GM21447 (cell line): ENCODE measurements around the gene CHMP1A.
"Not testable (repeated sequence)": the region's sequence is repeated elsewhere in the genome, so short reads cannot be mapped to it uniquely, and the experiment has no call there.

Experiments
- ATAC-seq: cut with Tn5 transposase; IDR thresholded peaks from one replicate; pipeline ENCODE4 v1.9.1; 2021; ENCODE audit not compliant: unreplicated experiment

Gene CHMP1A

DNA sequence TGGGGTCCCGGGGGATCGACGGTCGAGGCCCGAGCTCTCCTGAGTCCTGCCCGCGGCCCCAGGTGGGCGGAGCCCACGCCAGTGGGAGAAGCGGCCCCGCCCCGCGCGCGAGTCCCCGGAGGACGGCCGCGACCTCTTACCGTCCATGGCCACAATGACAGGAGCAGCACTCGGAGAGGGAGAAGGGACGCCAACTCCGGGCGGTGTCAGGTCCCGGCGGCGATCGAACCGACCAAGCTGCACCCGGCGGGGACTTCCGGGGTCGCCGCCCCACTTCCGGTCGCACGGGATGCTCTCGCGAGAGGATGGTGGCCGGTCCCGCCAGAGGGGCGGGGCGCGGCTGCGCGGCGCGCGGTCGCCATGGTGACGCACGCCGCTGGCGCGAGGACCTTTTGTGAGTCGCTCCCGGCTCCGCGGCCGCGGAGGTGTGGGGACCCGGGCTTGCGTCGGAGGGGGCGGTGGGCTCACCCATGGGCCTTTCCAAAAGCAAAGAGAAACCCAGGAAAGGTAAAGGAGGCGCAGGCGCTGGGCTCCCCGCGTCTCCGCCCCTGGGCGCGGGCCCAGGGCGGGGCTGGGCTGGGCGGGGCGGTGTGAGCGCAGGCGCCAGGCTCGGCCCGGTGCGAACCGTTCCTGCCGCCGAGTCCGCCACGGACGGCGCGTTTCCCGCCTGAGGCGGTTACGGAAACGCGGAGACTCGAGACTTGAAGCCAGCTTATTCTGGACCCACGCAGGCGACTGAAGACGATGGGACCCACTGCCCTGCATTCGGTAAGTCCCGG, at the start of gene CHMP1A, which contains the start of gene SPATA33:
Gene CHMP1A, minus strand, starts transcription at position 267 of the 779 bp plus-strand sequence. Its CDS starts 120 bp downstream, at position 147.
Gene SPATA33, plus strand, starts transcription at position 395 of the 779 bp plus-strand sequence. Its CDS starts 76 bp downstream, at position 471.
- ATAC-seq, result peak; percentile 83

- no peak for ATAC-seq
Observed at GRCh38 chr16:89706518-89707260, 49.2 kb upstream of the CHMP1A start.

- no peak for ATAC-seq
Observed at GRCh38 chr16:89705006-89705405, 47.5 kb upstream of the CHMP1A start.

DNA sequence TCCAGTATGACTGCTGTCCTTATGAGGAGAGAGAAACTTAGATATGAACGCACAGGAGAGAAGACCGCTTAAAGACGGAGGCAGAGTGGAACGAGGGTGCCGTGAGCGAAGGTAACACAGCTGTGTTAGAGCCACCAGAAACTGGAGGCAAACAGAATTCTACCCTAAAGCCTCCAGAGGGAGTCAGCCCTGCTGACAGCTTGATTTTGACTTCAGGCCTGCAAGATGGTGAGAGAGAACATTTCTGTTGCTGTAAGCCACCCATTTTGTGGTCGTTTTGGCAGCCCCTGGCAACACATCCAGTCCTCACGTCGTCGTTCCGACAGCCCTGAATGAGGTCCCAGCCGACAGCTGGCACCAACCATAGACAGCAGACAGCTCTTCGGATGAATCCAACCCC, 46.8 kb upstream of the CHMP1A start:
- ATAC-seq, result no peak

GRCh38 chr16:89701425-89702406, 44.2 kb upstream of the CHMP1A start, which contains the start of gene SPATA2L:
Gene SPATA2L (minus strand): TSS chr16:89701705. CDS start chr16:89701232, 473 bp downstream.
- peak; percentile 64 for ATAC-seq

DNA sequence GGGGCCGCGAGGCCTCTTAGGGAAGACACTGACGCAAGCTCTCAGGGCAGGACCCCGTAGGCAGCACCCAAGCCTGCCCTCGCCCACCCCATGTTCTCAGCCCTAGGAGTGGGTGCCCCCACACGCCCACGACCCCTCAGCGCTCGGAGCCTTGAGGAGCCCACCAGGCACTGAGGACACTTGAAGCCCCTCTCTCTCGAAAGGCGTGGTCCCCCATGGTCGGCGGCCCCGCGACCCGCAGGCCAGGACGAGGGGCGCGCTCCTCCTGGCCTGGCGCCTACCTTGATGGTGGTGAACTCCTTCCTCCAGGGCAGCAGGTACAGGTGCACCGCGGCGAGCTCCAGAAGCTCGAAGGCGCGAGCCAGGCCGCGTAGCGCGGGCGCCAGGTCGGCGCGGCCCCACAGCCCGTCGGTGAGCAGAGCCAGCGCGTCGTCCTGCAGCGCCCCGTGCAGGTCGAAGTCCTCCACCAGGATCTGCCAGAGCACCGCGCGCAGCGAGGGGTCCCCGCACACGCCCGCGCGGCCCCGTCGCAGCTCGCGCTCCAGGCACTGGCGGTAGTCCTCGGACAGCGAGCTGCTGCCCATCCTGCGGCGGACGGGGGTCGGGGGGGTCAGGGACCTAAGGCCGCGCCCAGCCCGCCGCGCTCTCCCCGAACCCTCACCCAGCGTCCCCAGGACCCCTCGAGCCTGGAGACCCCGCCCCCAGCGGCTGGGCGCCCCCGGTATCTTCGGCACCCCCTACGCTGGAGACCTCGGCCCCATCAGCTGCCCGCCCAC, 43.3 kb upstream of the CHMP1A start:
- peak; percentile 16 for ATAC-seq

DNA sequence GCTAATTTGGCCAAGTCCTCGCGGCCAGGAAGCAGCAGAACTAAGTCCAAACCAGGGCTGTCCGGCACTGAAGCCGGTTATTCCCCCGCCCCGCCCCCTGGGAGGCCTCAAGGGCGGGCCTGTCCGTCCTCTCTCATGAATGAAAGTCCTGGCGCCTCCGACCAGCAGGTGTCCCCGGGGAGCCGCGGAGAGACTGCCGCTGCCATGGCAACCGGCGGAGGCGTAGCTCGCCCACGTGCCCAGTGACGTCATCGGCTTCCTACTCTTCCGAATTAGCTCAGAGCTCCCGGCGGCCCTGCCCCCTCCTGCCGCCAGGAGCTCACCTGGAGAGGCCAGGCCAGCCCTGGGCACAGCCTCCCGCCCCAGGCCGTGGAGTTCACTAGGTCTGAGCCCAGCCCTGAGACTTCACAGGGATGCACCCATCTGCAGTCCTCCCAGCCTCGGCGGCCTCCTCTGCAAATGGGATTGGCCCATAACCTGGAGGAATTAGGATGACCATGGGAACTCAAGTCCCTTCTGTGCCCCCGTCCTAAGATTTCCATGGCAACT, 42.7 kb upstream of the CHMP1A start:
- ATAC-seq, result peak; percentile 40

DNA sequence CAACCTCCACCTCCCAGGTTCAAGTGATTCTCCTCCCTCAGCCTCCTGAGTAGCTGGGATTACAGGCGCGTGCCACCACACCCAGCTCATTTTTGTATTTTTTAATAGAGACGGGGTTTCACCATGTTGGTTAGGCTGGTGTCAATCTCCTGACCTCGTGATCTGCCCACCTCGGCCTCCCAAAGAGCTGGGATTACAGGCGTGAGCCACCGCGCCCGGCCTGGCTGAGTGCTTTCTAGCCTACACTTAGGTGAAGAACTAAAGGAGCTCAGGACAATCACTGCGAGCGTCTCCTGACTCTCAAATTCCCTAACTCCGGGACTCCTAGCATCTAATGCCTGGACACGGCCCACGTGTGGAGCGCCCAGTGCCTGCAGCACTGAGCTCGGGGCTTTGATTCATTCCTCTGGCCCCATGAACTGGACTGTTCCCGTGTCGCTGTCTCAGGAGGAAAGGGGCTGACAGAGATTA, 42.2 kb upstream of the CHMP1A start:
- ATAC-seq, result not testable (repeated sequence)

DNA sequence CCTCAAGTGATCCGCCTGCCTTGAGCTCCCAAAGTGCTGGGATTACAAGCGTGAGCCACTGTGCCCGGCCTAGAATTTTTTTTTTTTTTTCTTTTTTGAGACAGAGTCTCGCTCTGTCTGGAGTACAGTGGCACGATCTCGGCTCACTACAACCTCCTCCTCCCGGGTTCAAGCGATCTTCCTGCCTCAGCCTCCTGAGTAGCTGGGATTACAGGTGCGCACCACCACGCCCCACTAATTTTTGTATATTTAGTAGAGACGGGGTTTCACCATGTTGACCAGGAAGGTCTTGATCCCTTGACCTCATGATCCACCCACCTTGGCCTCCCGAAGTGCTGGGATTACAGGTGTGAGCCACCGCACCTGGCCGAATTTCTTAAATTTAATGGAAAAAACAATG, 41.2 kb upstream of the CHMP1A start:
- ATAC-seq, result not testable (repeated sequence)

DNA sequence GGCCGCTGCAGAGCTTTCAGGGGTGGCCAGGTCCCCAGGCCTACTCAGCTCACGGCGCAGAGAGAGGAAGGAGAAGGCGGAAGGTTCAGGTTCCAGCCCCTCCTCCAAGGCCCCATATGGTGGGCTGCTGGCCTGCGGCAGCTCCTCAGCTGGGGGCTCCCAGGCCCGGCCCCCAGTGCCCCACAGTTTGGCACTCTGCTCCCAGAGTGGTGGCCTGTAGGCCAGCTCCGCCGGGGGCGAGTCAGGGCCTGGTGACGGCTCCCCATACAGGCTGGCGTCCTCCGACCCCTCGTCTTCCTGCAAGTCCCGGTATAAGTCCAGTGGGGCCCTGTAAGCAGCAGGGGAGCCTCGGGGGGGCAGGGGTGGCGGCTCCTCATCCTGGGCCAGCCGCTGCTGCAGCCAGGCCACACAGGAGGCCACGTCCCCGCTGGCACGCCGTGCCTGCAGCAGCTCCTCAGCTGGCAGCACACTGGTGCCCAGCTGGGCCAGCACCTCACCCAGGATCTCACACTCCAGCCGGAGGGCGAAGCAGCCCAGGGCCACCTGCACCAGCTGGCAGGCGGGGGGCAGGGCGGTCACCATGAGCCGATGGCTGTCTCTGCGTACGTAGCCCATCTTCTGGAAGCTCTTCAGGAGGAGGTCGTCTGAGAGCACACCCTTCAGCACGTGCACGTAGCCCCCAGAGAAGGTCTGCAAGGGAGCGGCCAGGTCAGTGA, 40.3 kb upstream of the CHMP1A start:
- ATAC-seq, result no peak

GRCh38 chr16:89697161-89697615, 39.7 kb upstream of the CHMP1A start:
- no peak for ATAC-seq

- no peak for ATAC-seq
Observed at GRCh38 chr16:89696670-89697128, 39.2 kb upstream of the CHMP1A start.

GRCh38 chr16:89695875-89696669, 38.6 kb upstream of the CHMP1A start:
- ATAC-seq, result no peak

- no peak for ATAC-seq
Observed at GRCh38 chr16:89695086-89695874, 37.8 kb upstream of the CHMP1A start.

DNA sequence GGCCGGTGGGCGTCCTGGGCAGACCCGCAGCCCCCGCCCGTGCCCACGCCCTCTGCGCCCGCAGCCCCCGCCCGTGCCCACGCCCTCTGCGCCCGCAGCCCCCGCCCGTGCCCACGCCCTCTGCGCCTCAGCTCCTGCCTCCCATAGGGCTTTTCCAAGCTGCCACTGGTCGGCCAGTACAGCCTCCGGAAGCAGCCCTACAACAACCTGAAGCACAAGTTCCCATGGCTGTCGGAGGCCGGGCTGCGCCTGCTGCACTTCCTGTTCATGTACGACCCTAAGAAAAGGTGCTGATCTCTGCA, 37.2 kb upstream of the CHMP1A start:
- ATAC-seq, result not testable (repeated sequence)

GRCh38 chr16:89693931-89694783, 36.6 kb upstream of the CHMP1A start:
- ATAC-seq, result no peak
